Activated CD4-positive, alpha-beta T cell treated with anti-CD3 and anti-CD28 coated beads, Interleukin-2, amount 10 ng/mL, durations not matched to agents 7 days and 5 days (primary cell): ENCODE data around the gene CAMK2N2. TPM values are rescaled to one million over a fixed set of nuclear protein-coding genes. Genes with fewer than 3 reads are reported as not detected.

Experiments
- CTCF ChIA-PET: fragments of 350-600 bp; sonication (Branson Sonifier 250); formaldehyde crosslinking; loops from one replicate; lab custom pipeline; 2021; ENCODE audit warnings: antibody characterized with exemption; lab: Charles Lee
- POLR2A ChIA-PET: fragments of 350-600 bp; sonication (Branson Sonifier 250); formaldehyde crosslinking; loops from one replicate; lab custom pipeline; 2021; ENCODE audit warnings: antibody characterized with exemption; lab: Charles Lee
- DNase-seq: peaks from one replicate; pipeline ENCODE4 v3.0.0-alpha.2; 2020
- H3K27ac Mint-ChIP-seq: one replicate; pipeline ENCODE4 v1.8.0; 2021; ENCODE audit warnings: mild to moderate bottlenecking, moderate library complexity, mixed read lengths
- H3K27me3 Mint-ChIP-seq: one replicate; pipeline ENCODE4 v1.8.0; 2021; ENCODE audit warnings: mixed read lengths
- H3K36me3 Mint-ChIP-seq: one replicate; pipeline ENCODE4 v1.8.0; 2021; ENCODE audit warnings: low read depth, mixed read lengths
- H3K4me1 Mint-ChIP-seq: one replicate; pipeline ENCODE4 v1.8.0; 2021; ENCODE audit warnings: mixed read lengths
- H3K4me3 Mint-ChIP-seq: one replicate; pipeline ENCODE4 v1.8.0; 2021; ENCODE audit warnings: mild to moderate bottlenecking, moderate library complexity, mixed read lengths
- H3K9me3 Mint-ChIP-seq: one replicate; pipeline ENCODE4 v1.8.0; 2021; ENCODE audit warnings: mixed read lengths
- total RNA-seq, 2 experiments: library from RNA; stranded (reverse); gene quantifications; one replicate each; pipeline ENCODE4 v1.2.3, GENCODE V29; 2021

Gene CAMK2N2
- total RNA-seq: not detected

GRCh38 chr3:184261270-184261853, at the start of gene CAMK2N2:
CAMK2N2 (minus strand) TSS chr3:184261553; CDS start chr3:184261285, 268 bp downstream.
- peak; percentile 51 for DNase-seq
- H3K36me3 Mint-ChIP-seq: peaks cover 6% of the 10 kb centered on the region
- ChIA-PET POLR2A (no interaction called here), CTCF (interaction anchor here (1.1 to 1.2 kb wide), 2 partner anchors 10 to 12 kb away, joined by 4 read pairs; partner anchors contain the start of gene EEF1AKMT4)
- no peaks in the 10 kb centered on the region for H3K9me3 Mint-ChIP-seq
- peak within 1 kb of the TSS; percentile 78 for H3K4me3 Mint-ChIP-seq
- peaks cover 44% of the 10 kb centered on the region for H3K27me3 Mint-ChIP-seq
- peak within 1 kb of the TSS; percentile 54 for H3K27ac Mint-ChIP-seq
- peaks cover 20% of the 10 kb centered on the region for H3K4me1 Mint-ChIP-seq

DNA sequence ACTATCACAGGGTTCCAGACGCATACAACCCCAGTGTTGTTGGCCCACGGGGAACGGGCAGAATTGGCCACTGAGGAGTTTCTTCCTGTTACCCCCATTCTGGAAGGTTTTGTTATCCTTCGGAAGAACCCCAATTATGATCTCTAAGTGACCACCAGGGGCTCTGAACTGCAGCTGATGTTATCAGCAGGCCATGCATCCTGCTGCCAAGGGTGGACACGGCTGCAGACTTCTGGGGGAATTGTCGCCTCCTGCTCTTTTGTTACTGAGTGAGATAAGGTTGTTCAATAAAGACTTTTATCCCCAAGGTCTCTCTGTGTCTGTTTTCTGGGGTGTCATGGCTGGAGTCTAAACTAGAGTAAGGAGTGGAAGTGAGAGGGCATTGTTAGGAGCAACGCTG, 47.4 kb upstream of the CAMK2N2 start:
- Mint-ChIP-seq H3K27ac (no peak overlapping the region), H3K36me3 (peaks cover 49% of the 10 kb centered on the region), H3K27me3 (no peaks in the 10 kb centered on the region), H3K4me1 (peaks cover 6% of the 10 kb centered on the region), H3K4me3 (no peak overlapping the region), H3K9me3 (no peaks in the 10 kb centered on the region)
- POLR2A ChIA-PET: no interaction called here
- CTCF ChIA-PET: no interaction called here
- DNase-seq: no peak

DNA sequence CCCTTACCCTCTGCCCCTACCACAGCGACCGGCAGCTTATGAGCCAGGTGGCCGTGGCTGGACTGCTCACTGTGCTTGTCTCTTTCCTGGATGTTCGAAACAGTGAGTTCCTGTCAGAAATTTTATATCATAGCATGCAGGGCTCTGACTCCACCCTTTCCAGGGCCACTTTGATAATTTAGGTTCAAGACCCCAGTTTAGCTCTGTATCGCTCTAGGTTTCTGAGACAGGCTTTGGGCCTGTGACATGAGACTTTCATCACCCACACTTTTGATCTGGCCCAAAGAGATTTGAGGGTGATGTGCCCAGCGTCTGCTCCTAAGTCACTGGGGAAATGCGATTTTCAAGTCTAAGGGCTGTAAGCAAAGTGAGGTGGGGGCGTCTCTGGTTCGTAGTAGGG, 46.6 kb upstream of the CAMK2N2 start:
- ChIA-PET CTCF (no interaction called here), POLR2A (no interaction called here)
- H3K36me3 Mint-ChIP-seq: peaks cover 56% of the 10 kb centered on the region
- H3K9me3 Mint-ChIP-seq: no peaks in the 10 kb centered on the region
- no peak overlapping the region for H3K27ac Mint-ChIP-seq
- H3K4me1 Mint-ChIP-seq: peaks cover 6% of the 10 kb centered on the region
- no peaks in the 10 kb centered on the region for H3K27me3 Mint-ChIP-seq
- no peak overlapping the region for H3K4me3 Mint-ChIP-seq
- DNase-seq: no peak

DNA sequence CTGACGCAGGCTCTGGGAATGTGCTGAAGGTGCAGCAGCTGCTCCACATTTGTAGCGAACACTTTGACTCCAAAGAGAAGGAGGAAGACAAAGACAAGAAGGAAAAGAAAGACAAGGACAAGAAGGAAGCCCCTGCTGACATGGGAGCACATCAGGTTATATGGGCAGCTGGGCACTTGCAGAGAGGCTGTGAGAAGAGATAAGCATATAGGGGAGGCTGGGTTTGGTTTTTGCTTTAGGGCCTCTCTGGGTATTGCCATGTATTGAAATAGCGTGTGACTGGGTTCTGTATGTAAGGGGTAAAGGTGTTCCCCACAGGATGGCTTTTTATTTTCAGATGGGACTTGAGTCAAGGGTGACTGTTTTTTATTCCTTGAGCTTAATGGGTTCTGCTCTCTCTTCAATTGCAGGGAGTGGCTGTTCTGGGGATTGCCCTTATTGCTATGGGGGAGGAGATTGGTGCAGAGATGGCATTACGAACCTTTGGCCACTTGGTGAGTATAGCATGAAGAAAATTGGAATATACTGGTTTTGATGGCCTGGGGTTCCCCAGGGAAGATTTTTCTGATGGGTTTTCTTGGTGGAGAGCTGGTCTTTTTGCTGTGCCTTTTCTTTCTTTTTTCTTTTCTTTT, 45.1 kb upstream of the CAMK2N2 start:
- ChIA-PET CTCF (no interaction called here), POLR2A (no interaction called here)
- H3K4me3 Mint-ChIP-seq: no peak overlapping the region
- H3K4me1 Mint-ChIP-seq: peaks cover 10% of the 10 kb centered on the region
- peaks cover 69% of the 10 kb centered on the region for H3K36me3 Mint-ChIP-seq
- H3K9me3 Mint-ChIP-seq: no peaks in the 10 kb centered on the region
- H3K27me3 Mint-ChIP-seq: no peaks in the 10 kb centered on the region
- no peak overlapping the region for H3K27ac Mint-ChIP-seq
- no peak for DNase-seq

GRCh38 chr3:184305577-184305976, 44.2 kb upstream of the CAMK2N2 start:
- H3K36me3 Mint-ChIP-seq: peaks cover 75% of the 10 kb centered on the region
- POLR2A ChIA-PET: no interaction called here

GRCh38 chr3:184300378-184300720, 39.0 kb upstream of the CAMK2N2 start:
- Mint-ChIP-seq H3K27ac (no peak overlapping the region), H3K9me3 (no peaks in the 10 kb centered on the region), H3K27me3 (no peaks in the 10 kb centered on the region), H3K4me3 (peak overlapping the region; percentile 95), H3K36me3 (peaks cover 47% of the 10 kb centered on the region), H3K4me1 (peaks cover 33% of the 10 kb centered on the region)
- DNase-seq: no peak
- POLR2A ChIA-PET: no interaction called here
- CTCF ChIA-PET: interaction anchor here (0.9 kb wide), 2 partner anchors 11 to 19 kb away, joined by 3 to 5 read pairs; no protein-coding TSS in a partner anchor

More at GRCh38 chr3:184305577-184305976, 44.2 kb upstream of the CAMK2N2 start:
- H3K4me3 Mint-ChIP-seq: no peak overlapping the region
- H3K27me3 Mint-ChIP-seq: no peaks in the 10 kb centered on the region
- H3K4me1 Mint-ChIP-seq: peaks cover 14% of the 10 kb centered on the region
- CTCF ChIA-PET: no interaction called here
- DNase-seq: no peak
- no peaks in the 10 kb centered on the region for H3K9me3 Mint-ChIP-seq
- H3K27ac Mint-ChIP-seq: no peak overlapping the region

DNA sequence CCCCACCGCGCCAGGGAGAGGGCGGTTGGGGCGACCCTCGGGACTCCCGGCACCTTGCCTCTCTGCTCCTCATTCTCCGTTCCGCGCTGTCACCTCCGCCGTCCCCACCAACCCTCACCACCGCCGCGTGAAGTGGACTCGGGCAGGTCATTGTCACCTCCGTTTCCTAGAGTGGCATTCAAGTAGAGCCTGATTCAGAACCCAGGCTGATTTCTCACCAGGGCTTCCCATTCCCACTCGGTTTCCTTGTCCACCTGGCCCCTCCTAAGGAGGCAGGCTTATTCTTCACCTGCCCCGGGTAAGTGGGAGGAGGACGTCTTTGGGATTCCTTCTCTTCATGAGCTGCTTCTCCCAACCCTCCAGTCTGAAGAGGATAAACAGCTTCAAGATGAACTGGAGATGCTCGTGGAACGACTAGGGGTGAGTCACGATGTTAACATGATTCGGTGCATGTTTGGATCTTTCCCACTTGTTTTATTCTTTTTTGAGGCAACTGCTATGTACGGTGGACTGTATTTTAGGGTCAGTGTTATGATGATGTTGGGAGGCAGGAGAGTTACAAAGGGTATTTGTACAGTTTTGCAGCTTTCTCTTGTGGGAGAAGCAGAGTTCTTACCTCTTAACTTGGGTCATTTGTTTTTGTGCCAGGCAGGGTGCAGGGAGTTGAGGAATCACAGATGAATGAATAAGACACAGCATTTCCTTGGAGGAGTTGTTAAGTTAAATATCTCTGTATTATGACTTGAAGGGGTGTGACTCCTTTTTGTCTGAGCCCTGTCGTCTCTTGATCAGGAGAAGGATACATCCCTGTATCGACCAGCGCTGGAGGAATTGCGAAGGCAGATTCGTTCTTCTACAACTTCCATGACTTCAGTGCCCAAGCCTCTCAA, 38.4 kb upstream of the CAMK2N2 start:
- CTCF ChIA-PET: interaction anchor here (0.9 kb wide), 2 partner anchors 11 to 16 kb away, joined by 3 to 8 read pairs; no protein-coding TSS in a partner anchor
- POLR2A ChIA-PET: no interaction called here
- no peaks in the 10 kb centered on the region for H3K27me3 Mint-ChIP-seq
- H3K36me3 Mint-ChIP-seq: peaks cover 44% of the 10 kb centered on the region
- DNase-seq: no peak
- H3K4me3 Mint-ChIP-seq: peak overlapping the region; percentile 95
- H3K27ac Mint-ChIP-seq: peak overlapping the region; percentile 84
- peaks cover 31% of the 10 kb centered on the region for H3K4me1 Mint-ChIP-seq
- H3K9me3 Mint-ChIP-seq: no peaks in the 10 kb centered on the region

DNA sequence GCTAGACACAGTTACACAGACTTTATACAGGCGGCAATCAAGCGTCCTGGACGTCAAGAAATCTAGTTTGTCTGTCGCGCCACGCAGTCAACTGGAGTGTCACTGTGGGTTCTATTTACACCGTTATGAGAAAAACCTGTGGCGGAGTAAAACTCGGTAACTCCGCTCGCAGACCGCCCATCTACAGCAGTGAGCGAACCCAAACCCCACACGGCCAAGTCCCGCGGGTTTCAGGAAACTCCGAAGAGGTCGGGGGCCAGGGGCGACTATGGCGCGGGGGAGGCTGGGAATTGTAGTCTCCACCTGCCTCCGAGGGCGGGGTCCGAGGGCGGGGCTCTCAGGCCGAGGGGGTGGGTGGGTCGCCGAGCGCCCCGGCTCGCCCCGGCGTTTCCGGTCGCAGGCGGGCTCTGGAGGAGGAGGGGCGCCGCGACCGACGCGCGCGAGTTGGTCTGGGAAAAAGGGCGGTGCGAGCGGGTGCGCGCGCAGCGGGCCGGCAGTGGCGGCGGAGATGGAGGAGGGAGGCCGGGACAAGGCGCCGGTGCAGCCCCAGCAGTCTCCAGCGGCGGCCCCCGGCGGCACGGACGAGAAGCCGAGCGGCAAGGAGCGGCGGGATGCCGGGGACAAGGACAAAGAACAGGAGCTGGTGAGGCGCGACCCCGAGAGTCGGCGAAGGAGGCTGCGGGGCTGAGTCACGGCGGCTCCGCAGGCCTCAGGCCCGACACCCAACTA, 37.6 kb upstream of the CAMK2N2 start, which contains the start of gene PSMD2:
PSMD2 (plus strand) TSS at position 483 of the 729 bp plus-strand sequence; CDS start at position 509, 26 bp downstream.
- no peaks in the 10 kb centered on the region for H3K9me3 Mint-ChIP-seq
- no peaks in the 10 kb centered on the region for H3K27me3 Mint-ChIP-seq
- peak; percentile 99 for DNase-seq
- peak within 1 kb of the TSS; percentile 95 for H3K4me3 Mint-ChIP-seq
- ChIA-PET CTCF (interaction anchor here (0.9 kb wide), 1 partner anchor 15 kb away, joined by 8 read pairs; no protein-coding TSS in a partner anchor), POLR2A (no interaction called here)
- H3K4me1 Mint-ChIP-seq: peaks cover 28% of the 10 kb centered on the region
- peaks cover 37% of the 10 kb centered on the region for H3K36me3 Mint-ChIP-seq
- H3K27ac Mint-ChIP-seq: peak within 1 kb of the TSS; percentile 88

- Mint-ChIP-seq H3K4me1 (peaks cover 25% of the 10 kb centered on the region), H3K27ac (no peak overlapping the region), H3K4me3 (no peak overlapping the region), H3K9me3 (no peaks in the 10 kb centered on the region), H3K36me3 (peaks cover 18% of the 10 kb centered on the region), H3K27me3 (no peaks in the 10 kb centered on the region)
- POLR2A ChIA-PET: no interaction called here
- CTCF ChIA-PET: interaction anchor here (0.6 kb wide), 1 partner anchor 215 kb away, joined by 4 read pairs; no protein-coding TSS in a partner anchor
- DNase-seq: no peak
Observed at GRCh38 chr3:184296616-184297015, 35.3 kb upstream of the CAMK2N2 start.

GRCh38 chr3:184295771-184296170, 34.4 kb upstream of the CAMK2N2 start:
- ChIA-PET CTCF (no interaction called here), POLR2A (no interaction called here)
- Mint-ChIP-seq H3K4me1 (peaks cover 21% of the 10 kb centered on the region), H3K4me3 (no peak overlapping the region), H3K9me3 (no peaks in the 10 kb centered on the region), H3K36me3 (peaks cover 12% of the 10 kb centered on the region), H3K27me3 (no peaks in the 10 kb centered on the region), H3K27ac (no peak overlapping the region)
- DNase-seq: no peak

GRCh38 chr3:184291738-184292445, 30.5 kb upstream of the CAMK2N2 start:
- peaks cover 4% of the 10 kb centered on the region for H3K4me1 Mint-ChIP-seq
- no peak for DNase-seq
- H3K36me3 Mint-ChIP-seq: no peaks in the 10 kb centered on the region
- H3K4me3 Mint-ChIP-seq: no peak overlapping the region
- CTCF ChIA-PET: interaction anchor here (0.7 kb wide), 1 partner anchor 64 kb away, joined by 5 read pairs; no protein-coding TSS in a partner anchor
- peaks cover 2% of the 10 kb centered on the region for H3K27me3 Mint-ChIP-seq
- H3K9me3 Mint-ChIP-seq: no peaks in the 10 kb centered on the region
- POLR2A ChIA-PET: no interaction called here
- no peak overlapping the region for H3K27ac Mint-ChIP-seq
